SKM-1 (cell line): ENCODE data around the gene MAMLD1.
"Not testable (repeated sequence)": the region's sequence is repeated elsewhere in the genome, so short reads cannot be mapped to it uniquely, and the experiment has no call there.

Experiments used
- DNase-seq: peaks from one replicate; lab custom pipeline; 2025; ENCODE audit not compliant: unreplicated experiment; lab: John Stamatoyannopoulos, UW

MAMLD1 gene

GRCh38 chrX:150362599-150363481 is at the start of gene MAMLD1:
MAMLD1 (plus strand) TSS chrX:150363317; CDS start chrX:150445517, 82,200 bp downstream.
- no peak for DNase-seq

- no peak for DNase-seq
Measured at GRCh38 chrX:150313514-150313913, 49.6 kb upstream of the MAMLD1 start.

- no peak for DNase-seq
Measured at GRCh38 chrX:150314186-150314585, 48.9 kb upstream of the MAMLD1 start.

GRCh38 chrX:150316564-150316963 is 46.6 kb upstream of the MAMLD1 start:
- DNase-seq, result no peak

- no peak for DNase-seq
Measured at GRCh38 chrX:150323020-150323419, 40.1 kb upstream of the MAMLD1 start.

GRCh38 chrX:150324035-150324728 is 38.9 kb upstream of the MAMLD1 start:
- DNase-seq, result no peak

GRCh38 chrX:150324919-150325318 is 38.2 kb upstream of the MAMLD1 start:
- DNase-seq, result no peak

- DNase-seq, result no peak
Measured at GRCh38 chrX:150326541-150327247, 36.4 kb upstream of the MAMLD1 start.

- no peak for DNase-seq
Measured at GRCh38 chrX:150329282-150329681, 33.8 kb upstream of the MAMLD1 start.

- no peak for DNase-seq
Measured at GRCh38 chrX:150329868-150330267, 33.2 kb upstream of the MAMLD1 start.

GRCh38 chrX:150332023-150332422 is 31.1 kb upstream of the MAMLD1 start:
- no peak for DNase-seq

GRCh38 chrX:150334100-150334499 is 29.0 kb upstream of the MAMLD1 start:
- DNase-seq, result no peak

GRCh38 chrX:150334981-150335380 is 28.1 kb upstream of the MAMLD1 start:
- DNase-seq, result no peak

GRCh38 chrX:150337026-150337425 is 26.1 kb upstream of the MAMLD1 start:
- no peak for DNase-seq

- no peak for DNase-seq
Measured at GRCh38 chrX:150337536-150337935, 25.6 kb upstream of the MAMLD1 start.

GRCh38 chrX:150338615-150339014 is 24.5 kb upstream of the MAMLD1 start:
- no peak for DNase-seq

GRCh38 chrX:150339736-150340135 is 23.4 kb upstream of the MAMLD1 start:
- no peak for DNase-seq

GRCh38 chrX:150340326-150340725 is 22.8 kb upstream of the MAMLD1 start:
- DNase-seq, result not testable (repeated sequence)

- DNase-seq, result no peak
Measured at GRCh38 chrX:150347471-150347870, 15.6 kb upstream of the MAMLD1 start.

- DNase-seq, result no peak
Measured at GRCh38 chrX:150348365-150348764, 14.8 kb upstream of the MAMLD1 start.

GRCh38 chrX:150352114-150352513 is 11.0 kb upstream of the MAMLD1 start:
- DNase-seq, result no peak

- no peak for DNase-seq
Measured at GRCh38 chrX:150352581-150352980, 10.5 kb upstream of the MAMLD1 start.
